Liver (tissue), 9 donors: ENCODE measurements around the gene RXRG. TPM values are rescaled to one million over a fixed set of nuclear protein-coding genes. Genes with fewer than 3 reads are reported as not detected.

ENCODE experiments used
- DNase-seq: peaks from one replicate; pipeline ENCODE4 v3.0.0-alpha.2; 2017; ENCODE audit warnings: low spot score
- H3K27ac ChIP-seq, 2 donors: one replicate each; pipeline ENCODE4 v1.7.0; 2013; ENCODE audit warnings: inconsistent platforms in 2 of 2, low read length in 2 of 2, control low read depth in 1 of 2, low read depth in 1 of 2, mild to moderate bottlenecking in 1 of 2
- H3K27me3 ChIP-seq, 4 donors: one replicate each; pipeline versions ENCODE4 v1.6.1 to v1.7.0; 2013; ENCODE audit warnings: low read length in 3 of 4, inconsistent platforms in 1 of 4, mild to moderate bottlenecking in 1 of 4, moderate library complexity in 1 of 4; ENCODE audit not compliant: control insufficient read depth in 4 of 4, insufficient read depth in 4 of 4
- H3K36me3 ChIP-seq, 4 donors: one replicate each; pipeline versions ENCODE4 v1.6.1 to v1.7.0; 2013; ENCODE audit warnings: low read length in 3 of 4, mild to moderate bottlenecking in 3 of 4, low read depth in 1 of 4, moderate library complexity in 1 of 4; ENCODE audit not compliant: control insufficient read depth in 4 of 4, insufficient read depth in 3 of 4
- H3K4me1 ChIP-seq, 4 donors: one replicate each; pipeline versions ENCODE4 v1.6.1 to v1.7.0; 2013; ENCODE audit warnings: low read length in 3 of 4, mild to moderate bottlenecking in 3 of 4, moderate library complexity in 1 of 4; ENCODE audit not compliant: control insufficient read depth in 4 of 4, insufficient read depth in 4 of 4
- H3K4me3 ChIP-seq, 3 donors: one replicate each; pipeline versions ENCODE4 v1.6.1 to v1.7.0; 2013; ENCODE audit warnings: low read length in 3 of 3, control low read depth in 1 of 3, low read depth in 1 of 3, mild to moderate bottlenecking in 1 of 3
- H3K9ac ChIP-seq, 2 donors: one replicate each; pipeline ENCODE4 v1.7.0; 2013; ENCODE audit warnings: low read length in 2 of 2, mild to moderate bottlenecking in 2 of 2, moderate library complexity in 2 of 2, control low read depth in 1 of 2, low read depth in 1 of 2
- H3K9me3 ChIP-seq, 4 donors: one replicate each; pipeline versions ENCODE4 v1.6.1 to v1.7.0; 2013; ENCODE audit warnings: low read length in 3 of 4; ENCODE audit not compliant: control insufficient read depth in 4 of 4
- ATF3 ChIP-seq: IDR thresholded peaks from 2 replicates; pipeline ENCODE4 v1.6.1; 2016; ENCODE audit warnings: antibody characterized with exemption
- CTCF ChIP-seq: fragments of 150-350 bp; IDR thresholded peaks from 2 replicates; pipeline ENCODE4 v1.5.1; 2017; ENCODE audit warnings: improper control_type of control experiment, low read depth, low read length; ENCODE audit not compliant: missing input control
- EGR1 ChIP-seq, 2 donors: IDR thresholded peaks; 2 replicates each; pipeline ENCODE4 v1.6.1; 2016 to 2018; ENCODE audit warnings: antibody characterized with exemption in 2 of 2, low read depth in 2 of 2
- FOXA1 ChIP-seq: IDR thresholded peaks from 2 replicates; pipeline ENCODE4 v1.6.1; 2016; ENCODE audit warnings: antibody characterized with exemption
- FOXA2 ChIP-seq: IDR thresholded peaks from 2 replicates; pipeline ENCODE4 v1.6.1; 2016; ENCODE audit warnings: antibody characterized with exemption
- GABPA ChIP-seq, 2 donors: IDR thresholded peaks in 1 of 2; conservative IDR thresholded peaks in 1 of 2; 2 replicates each; pipeline ENCODE4 v1.6.1; 2016; ENCODE audit warnings: antibody characterized with exemption in 2 of 2, mild to moderate bottlenecking in 1 of 2, moderate library complexity in 1 of 2
- HNF4A ChIP-seq, 2 donors: conservative IDR thresholded peaks; 2 replicates each; pipeline ENCODE4 v1.6.1; 2016; ENCODE audit warnings: antibody characterized with exemption in 2 of 2, mild to moderate bottlenecking in 2 of 2
- HNF4G ChIP-seq: IDR thresholded peaks from 2 replicates; pipeline ENCODE4 v1.6.1; 2016; ENCODE audit warnings: antibody characterized with exemption
- JUND ChIP-seq, 2 donors: IDR thresholded peaks; 2 replicates each; pipeline ENCODE4 v1.6.1; 2016; ENCODE audit warnings: antibody characterized with exemption in 2 of 2
- MAX ChIP-seq: IDR thresholded peaks from 2 replicates; pipeline ENCODE4 v1.6.1; 2016; ENCODE audit warnings: antibody characterized with exemption
- NR2F2 ChIP-seq: IDR thresholded peaks from 2 replicates; pipeline ENCODE4 v1.6.1; 2016; ENCODE audit warnings: antibody characterized with exemption
- RAD21 ChIP-seq, 2 donors: IDR thresholded peaks; 2 replicates each; pipeline ENCODE4 v1.6.1; 2016; ENCODE audit warnings: antibody characterized with exemption in 2 of 2, mild to moderate bottlenecking in 2 of 2
- REST ChIP-seq: IDR thresholded peaks from 2 replicates; pipeline ENCODE4 v1.6.1; 2016; ENCODE audit warnings: antibody characterized with exemption, mild to moderate bottlenecking
- RXRA ChIP-seq, 2 donors: IDR thresholded peaks; 2 replicates each; pipeline ENCODE4 v1.6.1; 2017 to 2018; ENCODE audit warnings: antibody characterized with exemption in 2 of 2, mild to moderate bottlenecking in 1 of 2
- SP1 ChIP-seq: IDR thresholded peaks from 2 replicates; pipeline ENCODE4 v1.6.1; 2018; ENCODE audit warnings: antibody characterized with exemption, mild to moderate bottlenecking
- TAF1 ChIP-seq: conservative IDR thresholded peaks from 2 replicates; pipeline ENCODE4 v1.6.1; 2016; ENCODE audit warnings: antibody characterized with exemption, mild to moderate bottlenecking
- YY1 ChIP-seq: IDR thresholded peaks from 2 replicates; pipeline ENCODE4 v1.6.1; 2016; ENCODE audit warnings: antibody characterized with exemption, mild to moderate bottlenecking
- ZBTB33 ChIP-seq: IDR thresholded peaks from 2 replicates; pipeline ENCODE4 v1.6.1; 2016; ENCODE audit warnings: antibody characterized with exemption
- WGBS: extraction: QIAGEN DNeasy Blood & Tissue Kit; methylation state at CpG from one replicate; pipeline ENCODE4 v1.1.7; 2013; 5-methylcytosine and 5-hydroxymethylcytosine counted together
- polyA plus RNA-seq, 2 donors: library from polyadenylated mRNA; stranded (reverse) in 1 of 2; unstranded in 1 of 2; fragments of 200-250 nt in 1 of 2; fragments of >200 nt in 1 of 2; fragmentation: Nextera tagmentation in 1 of 2; extraction: Ambion mirVana in 1 of 2; gene quantifications; one replicate each; pipeline versions ENCODE4 v1.2.1 to v1.2.3, GENCODE V29; 2013 to 2015
- total RNA-seq, 2 donors: library from RNA; depleted of rRNA; stranded (reverse); fragments of >200 nt; gene quantifications; one replicate each; pipeline ENCODE4 v1.2.3, GENCODE V29; 2014
- donor health status: healthy.
- donor health status: healthy.
- donor health status: healthy.
- donor health status: healthy.
- donor health status: healthy.

Gene RXRG
- total and polyA plus RNA-seq, 4 donors, result 0.12 to 0.44 (median 0.42) TPM; not detected in 1

- H3K4me3 ChIP-seq, result peak overlapping the region in 1 of 3 donors; percentile 23
- WGBS, result 65% methylated on average over 4 of the region's 4 CpGs
- no peak for DNase-seq
These were observed 462 bp upstream of the RXRG start for GRCh38 chr1:165445388-165445787.

More at GRCh38 chr1:165445388-165445787, 462 bp upstream of the RXRG start:
- Histone ChIP-seq H3K36me3 (no peaks in the 10 kb centered on the region), H3K27me3 (peaks cover 0 to 4% (median 0%) of the 10 kb centered on the region in 4 donors), H3K27ac (no peak overlapping the region), H3K9me3 (no peaks in the 10 kb centered on the region), H3K9ac (no peak overlapping the region), H3K4me1 (peaks cover 0 to 8% (median 3%) of the 10 kb centered on the region in 4 donors)
- TF ChIP-seq ATF3 (no peak), HNF4G (no peak), TAF1 (no peak), GABPA (IDR thresholded peaks at IDR 0.05 in 1 of 2, conservative IDR thresholded peaks at IDR 0.05 in 1 of 2) (no peak), RAD21 (IDR thresholded peaks at IDR 0.05) (no peak), EGR1 (IDR thresholded peaks at IDR 0.05; ENCODE audit: low read depth in 2 of 2) (no peak), CTCF (no peak), RXRA (IDR thresholded peaks at IDR 0.05) (no peak), ZBTB33 (no peak), HNF4A (conservative IDR thresholded peaks at IDR 0.05) (no peak), NR2F2 (no peak), JUND (IDR thresholded peaks at IDR 0.05) (no peak), YY1 (no peak), FOXA2 (no peak), MAX (no peak), REST (no peak), SP1 (no peak), FOXA1 (no peak)
